ENCODE results near the gene FLT3LG.
"Not testable (repeated sequence)": the region's sequence is repeated elsewhere in the genome, so short reads cannot be mapped to it uniquely, and the experiment has no call there.

Gene FLT3LG

DNA sequence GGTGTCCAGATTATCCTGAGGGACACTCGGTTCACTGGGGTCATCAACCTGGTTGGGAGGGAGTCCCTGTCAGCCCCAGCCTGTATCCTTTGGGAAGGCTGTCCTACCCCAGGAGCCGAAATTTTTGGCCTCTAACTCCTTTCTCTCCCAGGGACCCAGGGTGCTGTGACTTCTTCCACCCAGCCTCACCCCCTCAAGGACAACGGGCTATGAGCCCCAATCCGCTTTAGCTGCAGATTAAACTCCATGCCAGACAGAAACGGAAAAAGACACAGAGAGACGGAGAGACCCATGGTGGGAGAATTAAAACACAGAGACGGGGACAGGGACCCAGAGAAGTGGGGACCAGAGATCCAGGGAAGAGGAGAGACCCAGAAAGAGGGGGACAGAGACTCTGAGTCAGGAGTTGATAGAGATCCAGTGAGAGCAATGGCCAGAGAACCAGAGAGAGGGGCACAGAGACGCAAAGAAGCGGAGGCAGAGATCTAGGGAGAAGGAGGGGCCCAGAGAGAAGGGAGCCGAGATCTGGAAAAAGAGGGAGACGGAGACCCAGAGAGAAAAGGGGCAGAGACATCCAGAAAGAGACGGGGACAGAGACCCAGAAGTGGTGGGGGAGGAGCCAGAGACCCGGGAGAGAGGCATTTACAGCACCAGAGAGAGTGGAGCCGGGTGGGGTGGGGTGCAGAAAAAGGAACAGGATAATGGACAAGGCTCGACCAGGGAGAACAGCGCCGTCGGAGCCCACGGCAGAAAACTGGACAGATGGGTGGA, 33.4 kb upstream of the FLT3LG start:
- no peak for DNase-seq (ENCODE audit: low read depth)

DNA sequence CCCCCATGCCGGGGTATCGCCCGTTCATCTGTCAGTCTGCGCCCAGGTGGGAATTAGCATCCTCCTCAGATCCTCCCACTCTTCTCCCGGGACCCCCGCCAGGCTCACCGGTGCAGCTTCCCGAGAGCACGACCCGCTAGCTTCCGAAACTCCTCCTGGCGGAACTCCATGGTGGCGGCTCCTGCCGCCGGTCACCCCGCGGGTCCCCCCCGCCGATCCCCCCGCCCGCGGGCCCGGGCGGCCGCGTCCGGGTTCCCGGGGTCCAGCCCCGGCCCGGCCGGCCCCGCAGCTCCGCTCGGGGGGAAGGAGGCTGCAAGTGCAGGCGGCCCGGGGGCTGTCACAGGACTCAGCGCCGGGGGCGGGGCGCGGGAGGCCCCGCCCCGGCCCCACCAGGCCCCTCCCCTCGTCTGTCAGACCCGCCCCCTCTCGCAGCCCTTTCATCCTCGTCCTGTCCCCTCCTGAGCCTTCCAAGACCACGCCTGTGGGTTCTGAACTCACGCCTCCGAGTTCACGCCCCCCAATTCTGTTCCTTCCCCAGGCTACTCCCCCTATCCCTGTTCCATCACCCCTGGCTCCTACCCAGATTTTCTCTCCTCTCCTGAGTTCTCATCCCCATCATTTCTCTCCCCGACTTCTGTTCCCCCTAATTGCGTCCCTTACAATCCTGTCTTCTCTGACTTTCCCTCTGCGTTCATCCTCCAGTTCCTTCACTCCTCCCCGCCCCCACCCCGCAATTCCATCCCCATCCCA, 32.6 kb upstream of the FLT3LG start, which contains the start of gene SLC17A7:
SLC17A7 (minus strand) TSS at position 318 of the 750 bp plus-strand sequence; CDS start at position 170, 148 bp downstream.
- DNase-seq (ENCODE audit: low read depth), result peak; percentile 36

DNA sequence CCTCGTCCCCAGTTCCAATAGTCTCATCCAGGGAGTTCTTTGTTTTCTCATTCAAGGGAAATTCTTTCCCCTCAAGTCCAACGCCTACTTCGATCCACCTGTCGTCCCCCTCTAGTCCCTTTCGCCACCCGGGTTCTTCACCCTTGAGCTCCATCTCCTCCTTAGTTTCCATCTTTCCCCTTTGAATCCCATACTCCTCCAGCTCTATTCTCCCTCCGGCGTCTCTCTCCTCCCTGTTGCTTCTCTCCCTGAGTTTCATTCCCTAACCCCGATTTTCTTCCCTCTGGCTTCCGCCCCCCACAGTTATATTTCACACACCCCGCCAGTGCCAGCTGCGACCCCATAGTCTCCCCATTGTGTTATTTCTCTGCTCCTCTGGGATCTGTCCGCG, 32.1 kb upstream of the FLT3LG start:
- DNase-seq (ENCODE audit: low read depth), result no peak

DNA sequence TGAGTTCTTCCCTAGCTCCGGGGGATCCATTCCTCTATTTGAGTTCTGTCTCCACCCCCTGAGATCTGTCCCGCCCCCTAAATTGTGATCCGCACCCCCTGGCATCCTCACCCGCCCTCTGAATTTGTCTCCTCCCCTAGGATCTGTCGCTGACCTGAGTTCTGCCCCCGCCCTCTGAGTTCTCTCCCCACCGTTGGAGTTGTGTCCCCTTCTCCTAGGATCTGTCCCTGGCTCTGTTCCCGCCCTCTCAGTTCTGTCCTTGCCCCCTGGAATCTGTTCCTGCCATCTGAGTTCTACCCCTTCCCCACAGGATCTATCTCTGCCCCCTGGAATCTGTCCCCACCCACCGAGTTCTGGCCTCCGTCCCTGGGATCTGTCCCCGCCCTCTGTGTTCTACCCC, 31.7 kb upstream of the FLT3LG start:
- no peak for DNase-seq (ENCODE audit: low read depth)

DNA sequence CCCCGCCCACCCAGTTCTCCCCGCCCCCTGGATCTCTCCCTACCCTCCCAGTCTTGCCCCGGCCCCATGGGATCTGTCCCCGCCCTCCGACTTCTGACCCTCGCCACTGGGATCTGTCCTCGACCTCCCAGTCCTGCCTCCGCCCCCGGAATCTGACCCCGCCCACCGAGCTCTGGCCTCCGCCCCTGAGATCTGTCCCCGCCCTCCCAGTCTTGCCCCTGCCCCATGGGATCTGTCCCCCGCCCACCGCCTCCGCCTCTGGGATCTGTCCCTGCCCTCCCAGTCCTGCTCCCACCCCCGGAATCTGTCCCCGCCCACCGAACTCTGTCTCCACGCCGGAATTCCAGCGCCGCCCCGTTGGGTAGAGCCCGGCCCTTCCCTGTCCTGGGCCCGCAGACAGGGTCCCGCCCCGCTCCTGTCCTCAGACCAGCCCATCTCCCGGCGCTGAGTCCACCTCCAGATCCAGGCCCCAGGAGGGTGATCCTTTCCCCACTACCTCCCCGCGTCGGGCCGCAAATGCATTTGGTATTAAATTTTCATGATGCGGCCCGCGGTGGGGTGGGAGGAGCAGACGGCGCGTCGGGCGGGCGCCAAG, 31.1 kb upstream of the FLT3LG start:
- peak; percentile 87 for DNase-seq (ENCODE audit: low read depth)

DNA sequence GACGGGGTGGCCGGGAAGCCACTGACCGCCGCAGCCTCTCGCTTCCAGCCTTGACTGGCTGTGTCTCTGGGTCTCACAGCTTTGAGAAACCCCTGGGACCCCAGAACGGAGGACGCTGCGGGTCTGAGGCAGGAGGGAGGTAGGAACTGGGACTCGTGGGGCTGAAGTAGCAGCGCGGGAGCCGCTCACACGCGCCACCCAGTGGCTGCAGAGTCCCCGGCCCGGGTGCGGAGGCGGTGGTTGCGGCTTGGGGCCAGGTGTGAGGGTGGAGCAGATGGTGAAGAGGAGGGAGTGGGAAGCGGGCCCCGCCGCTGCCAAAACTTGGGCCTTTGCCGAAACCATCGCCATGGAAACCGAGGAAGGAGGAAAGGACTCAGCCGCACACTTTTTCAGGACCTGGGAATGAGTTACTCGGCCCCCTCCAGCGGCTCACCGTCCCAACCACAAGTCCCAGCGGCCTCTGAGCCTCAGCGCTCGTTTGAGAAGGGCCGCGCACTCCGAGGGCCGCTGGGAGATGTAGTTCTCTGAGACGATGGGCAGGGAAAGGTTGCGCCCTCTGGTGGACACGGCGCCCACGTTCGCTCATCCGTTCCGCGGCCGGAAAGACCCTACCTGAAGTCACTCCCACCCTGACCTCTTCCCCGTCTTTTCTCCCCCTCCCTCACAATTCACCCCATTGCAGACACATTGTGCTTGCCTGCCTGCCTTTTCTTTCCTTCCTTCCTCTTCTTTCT, 30.5 kb upstream of the FLT3LG start:
- DNase-seq (ENCODE audit: low read depth), result peak; percentile 94

DNA sequence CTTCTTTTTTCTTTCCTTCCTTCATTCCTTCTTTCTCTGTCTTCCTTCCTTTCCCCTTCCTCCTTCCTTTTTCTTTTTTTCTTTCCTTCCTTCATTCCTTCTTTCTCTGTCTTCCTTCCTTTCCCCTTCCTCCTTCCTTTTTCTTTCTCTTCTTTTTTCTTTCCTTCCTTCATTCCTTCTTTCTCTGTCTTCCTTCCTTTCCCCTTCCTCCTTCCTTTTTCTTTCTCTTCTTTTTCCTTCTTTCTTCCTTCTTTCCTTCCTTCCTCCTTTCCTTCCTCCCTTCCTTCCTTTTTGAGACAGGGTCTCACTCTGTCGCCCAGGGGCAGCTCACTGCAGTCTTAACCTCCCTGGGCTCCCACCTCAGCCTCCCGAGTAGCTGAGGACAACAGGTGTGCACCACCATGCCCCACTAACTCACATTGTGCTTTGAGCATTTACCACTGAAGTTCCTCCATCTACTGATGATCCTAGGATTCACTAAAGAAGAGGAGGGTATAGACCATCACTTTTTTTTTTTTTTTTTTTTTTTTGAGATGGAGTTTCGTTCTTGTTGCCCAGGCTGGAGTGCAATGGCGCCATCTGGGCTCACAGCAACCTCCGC, 29.8 kb upstream of the FLT3LG start:
- not testable (repeated sequence) for DNase-seq (ENCODE audit: low read depth)

DNA sequence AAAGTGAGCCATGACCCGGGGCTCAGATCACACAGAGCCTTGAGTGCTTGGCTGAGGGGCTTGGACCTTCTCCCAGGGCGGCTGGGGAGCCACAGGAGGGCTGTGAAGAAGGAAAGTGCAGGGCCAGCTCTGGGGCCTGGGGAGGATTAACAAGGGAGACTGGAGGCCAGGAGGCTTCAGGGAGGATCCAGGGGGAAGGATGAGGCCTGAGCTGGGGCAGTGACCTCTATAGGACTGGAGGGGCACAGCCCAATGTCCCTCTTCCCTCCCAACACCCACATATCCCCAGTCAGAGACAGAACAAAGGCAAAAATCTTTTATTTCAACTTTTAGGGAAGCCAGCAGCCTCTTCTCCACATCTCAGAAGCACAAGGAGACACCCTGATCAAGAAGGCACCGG, 28.0 kb upstream of the FLT3LG start:
- DNase-seq (ENCODE audit: low read depth), result no peak

DNA sequence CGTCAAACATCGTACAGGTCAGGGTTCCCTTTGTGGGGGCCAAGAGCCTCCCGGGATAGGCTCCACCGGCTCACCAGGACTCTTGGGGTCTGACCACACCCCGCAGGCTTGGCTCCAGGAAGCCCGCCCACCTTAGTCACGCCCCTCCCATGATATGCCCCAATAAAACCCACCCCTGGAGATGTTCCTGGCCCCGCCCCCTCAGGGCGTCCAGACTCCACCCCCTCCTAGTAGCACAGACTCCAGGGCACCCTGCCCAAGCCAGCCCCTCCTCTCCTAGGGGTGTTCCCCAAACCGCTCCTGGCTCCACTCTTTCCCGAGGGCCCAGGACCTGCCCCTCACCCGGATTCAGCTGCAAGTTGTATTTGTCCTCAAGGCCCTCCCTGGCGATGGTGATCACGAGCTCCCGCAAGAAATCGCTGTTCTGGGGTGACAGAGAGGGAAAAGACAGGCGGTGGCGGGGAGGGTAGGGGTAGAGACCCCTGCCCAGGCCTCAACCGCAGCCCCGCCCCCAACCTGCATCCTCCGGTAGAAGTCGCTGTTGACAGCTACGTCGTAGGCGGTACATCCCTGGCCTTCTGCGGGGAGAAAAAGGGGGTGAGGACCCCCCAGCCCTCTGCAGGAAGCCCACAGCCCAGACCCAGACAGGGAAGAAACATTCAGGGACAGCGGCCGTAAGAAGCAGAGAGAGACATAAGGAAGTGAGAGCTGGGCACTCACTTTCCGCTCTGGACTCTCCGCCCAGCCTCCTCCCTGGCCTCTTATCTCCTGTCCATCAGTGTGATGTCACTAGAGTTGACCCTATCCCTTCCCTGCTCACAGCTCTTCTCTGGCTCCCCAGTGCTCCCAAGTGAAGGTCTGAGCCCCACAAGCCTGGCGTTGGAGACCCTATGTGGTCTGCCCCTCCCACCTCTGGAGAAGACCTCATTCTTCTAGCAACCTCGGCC, 26.3 kb upstream of the FLT3LG start:
- peak; percentile 62 for DNase-seq (ENCODE audit: low read depth)

DNA sequence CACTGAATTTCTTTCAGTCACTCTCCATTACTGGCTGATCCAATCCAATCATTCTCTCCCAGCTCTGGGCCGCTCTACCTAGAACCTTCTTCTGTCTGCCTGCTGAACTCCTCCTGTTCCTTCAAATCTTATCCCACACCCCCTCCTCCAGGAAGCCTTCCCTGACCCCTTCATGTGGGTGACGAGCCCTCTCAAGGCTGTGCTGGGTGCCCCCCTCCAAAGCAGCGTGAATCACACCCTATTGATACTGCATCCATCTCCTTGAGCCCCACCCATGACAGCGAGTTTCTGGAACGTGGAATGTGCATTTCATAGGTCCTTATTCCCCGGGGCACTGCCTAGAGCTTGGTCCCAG, 25.6 kb upstream of the FLT3LG start:
- DNase-seq (ENCODE audit: low read depth), result no peak

DNA sequence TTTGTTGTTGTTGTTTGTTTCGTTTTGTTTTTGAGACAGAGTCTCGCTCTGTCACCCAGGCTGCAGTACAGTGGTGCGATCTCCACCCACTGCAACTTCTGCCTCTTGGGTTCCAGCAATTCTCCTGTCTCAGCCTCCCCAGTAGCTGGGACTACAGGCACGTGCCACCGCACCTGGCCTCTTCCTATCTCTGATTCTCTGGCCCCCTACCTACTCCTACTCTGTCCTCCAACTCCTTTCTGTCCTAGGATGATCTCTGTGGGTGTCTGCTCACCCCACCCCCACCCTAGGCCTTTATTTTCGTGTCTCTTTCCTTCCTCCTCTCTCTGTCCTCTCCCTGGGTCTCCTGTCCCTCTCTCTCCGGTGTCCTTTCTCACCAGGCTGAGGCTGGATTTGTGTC, 23.6 kb upstream of the FLT3LG start:
- no peak for DNase-seq (ENCODE audit: low read depth)

DNA sequence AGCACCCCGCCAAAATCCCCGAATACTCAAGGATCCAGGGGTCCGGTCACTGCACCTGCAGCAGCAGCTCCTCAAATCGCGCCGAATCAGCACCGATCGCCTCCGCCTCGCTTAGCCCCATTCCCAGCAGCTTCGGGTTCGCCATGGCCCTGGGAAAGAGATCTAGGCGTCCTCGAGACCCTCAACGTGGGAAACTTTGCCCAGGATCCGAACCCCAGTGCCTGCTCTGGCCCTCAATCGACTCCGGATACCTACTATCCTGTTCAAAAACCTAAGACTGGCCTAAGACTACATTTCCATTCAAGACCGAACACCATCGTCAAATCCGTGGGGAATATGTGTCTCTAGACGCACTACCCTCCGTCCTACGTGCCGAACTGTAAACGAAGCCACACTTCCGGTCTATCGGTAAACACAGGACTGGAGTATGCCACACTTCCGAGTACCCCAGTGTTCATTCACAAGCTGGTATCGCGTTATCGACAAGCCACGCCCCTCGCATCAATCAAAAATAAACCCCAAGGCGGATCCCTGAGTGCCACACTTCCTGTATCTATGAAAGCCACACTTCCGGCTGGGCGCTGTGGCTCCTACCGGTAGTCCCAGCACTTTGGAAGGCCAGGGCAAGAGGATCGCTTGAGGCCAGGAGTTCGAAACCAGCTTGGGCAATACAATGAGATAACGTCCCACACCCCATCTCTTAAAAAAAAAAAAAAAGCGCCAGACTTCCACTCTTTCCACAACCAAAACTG, 22.4 kb upstream of the FLT3LG start, which contains the start of gene PIH1D1:
PIH1D1 (minus strand) TSS at position 385 of the 752 bp plus-strand sequence; CDS start at position 145, 240 bp downstream.
- DNase-seq (ENCODE audit: low read depth), result peak; percentile 99

DNA sequence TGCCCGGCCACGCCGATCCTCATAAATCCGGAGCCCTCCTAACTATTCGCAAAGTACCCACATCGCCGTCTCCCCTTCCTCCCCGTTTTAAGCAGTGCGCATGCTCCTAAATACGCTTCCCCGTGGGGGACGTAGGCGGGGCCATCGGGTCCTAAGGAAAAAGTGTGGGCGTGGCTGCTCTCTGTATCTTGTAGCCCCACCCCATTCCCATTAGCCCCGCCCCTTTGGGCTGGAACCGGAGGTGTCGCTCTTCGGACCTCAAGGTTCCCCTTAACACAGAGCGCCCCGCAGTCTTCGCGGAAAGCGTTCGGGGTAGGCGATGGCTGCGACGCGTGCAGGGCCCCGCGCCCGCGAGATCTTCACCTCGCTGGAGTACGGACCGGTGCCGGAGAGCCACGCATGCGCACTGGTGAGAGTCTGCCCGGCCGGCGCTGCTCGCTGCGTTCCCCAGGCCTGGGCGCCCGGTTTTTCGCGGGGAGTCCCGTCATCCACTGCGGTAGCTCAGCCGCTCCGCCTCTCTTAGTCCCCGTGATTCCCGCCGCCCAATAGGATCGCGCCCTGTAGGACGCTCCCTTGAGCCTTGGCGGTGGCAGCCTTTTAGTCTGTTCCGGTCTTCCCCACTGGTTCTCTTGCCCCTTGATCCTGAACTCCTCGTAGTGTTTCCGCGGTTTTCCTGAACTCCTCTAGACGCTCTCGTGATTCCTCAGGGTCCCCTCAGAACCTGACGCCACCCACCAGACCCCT, 20.8 kb upstream of the FLT3LG start, which contains the start of gene ALDH16A1:
ALDH16A1 (plus strand) TSS at position 213 of the 744 bp plus-strand sequence; CDS start at position 320, 107 bp downstream.
- DNase-seq (ENCODE audit: low read depth), result peak; percentile 99

DNA sequence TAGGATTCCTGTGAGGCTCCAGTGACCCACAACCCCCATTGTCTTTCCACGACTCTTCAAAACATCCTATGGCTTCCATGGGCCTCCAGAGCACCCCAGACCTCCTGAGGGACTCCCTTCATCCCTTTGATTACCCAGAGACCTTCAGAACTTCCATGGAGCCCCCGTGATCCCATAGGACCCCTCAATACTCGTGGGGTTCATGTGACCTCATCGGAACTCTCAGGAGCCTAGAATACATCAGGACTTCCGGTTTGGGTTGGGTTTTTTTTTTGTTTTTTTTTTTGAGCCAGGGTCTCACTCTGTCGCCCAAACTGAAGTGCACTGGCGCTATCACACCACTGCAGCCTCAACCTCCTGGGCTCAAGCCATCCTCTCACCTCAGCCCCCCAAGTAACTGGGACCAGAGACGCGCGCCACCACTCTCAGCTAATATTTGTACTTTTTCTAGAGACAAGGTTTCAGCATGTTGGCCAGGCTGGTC, 20.2 kb upstream of the FLT3LG start:
- peak; percentile 37 for DNase-seq (ENCODE audit: low read depth)

DNA sequence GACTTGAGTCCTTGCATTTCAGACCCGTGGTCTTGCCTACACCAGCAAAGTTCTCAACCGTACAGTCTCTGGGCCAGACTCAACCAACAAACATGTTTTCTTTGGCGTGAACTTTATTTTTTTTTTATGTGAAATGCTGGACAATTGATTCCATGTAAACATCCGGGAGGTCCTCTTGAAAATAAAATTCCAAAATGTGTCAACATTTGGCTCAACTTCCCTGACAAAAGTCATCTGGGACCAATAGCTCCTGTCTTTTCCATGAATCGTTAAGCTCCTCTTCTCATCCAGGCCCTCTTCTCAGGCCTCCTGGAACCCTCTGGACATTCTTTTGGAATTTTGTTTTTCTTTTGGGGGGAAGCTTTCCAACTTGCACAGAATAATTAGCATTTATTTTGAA, 18.2 kb upstream of the FLT3LG start:
- no peak for DNase-seq (ENCODE audit: low read depth)

DNA sequence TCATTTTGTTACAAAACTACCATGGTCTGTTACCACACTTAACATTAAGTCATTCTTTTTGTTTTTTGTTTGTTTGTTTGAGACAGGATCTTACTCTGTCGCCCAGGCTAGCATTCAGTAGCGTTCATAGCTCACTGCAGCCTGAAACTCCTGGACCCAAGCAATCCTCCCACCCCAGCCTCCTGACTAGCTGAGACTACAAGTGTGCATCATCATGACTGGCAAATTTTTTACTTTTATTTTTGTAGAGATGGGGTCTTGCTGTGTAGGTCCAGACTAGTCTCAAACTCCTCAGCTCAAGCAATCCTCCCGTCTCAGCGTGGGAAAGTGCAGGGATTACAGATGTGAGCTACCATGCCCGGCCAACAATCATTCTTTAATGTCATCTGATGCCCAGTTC, 17.7 kb upstream of the FLT3LG start:
- DNase-seq (ENCODE audit: low read depth), result no peak

DNA sequence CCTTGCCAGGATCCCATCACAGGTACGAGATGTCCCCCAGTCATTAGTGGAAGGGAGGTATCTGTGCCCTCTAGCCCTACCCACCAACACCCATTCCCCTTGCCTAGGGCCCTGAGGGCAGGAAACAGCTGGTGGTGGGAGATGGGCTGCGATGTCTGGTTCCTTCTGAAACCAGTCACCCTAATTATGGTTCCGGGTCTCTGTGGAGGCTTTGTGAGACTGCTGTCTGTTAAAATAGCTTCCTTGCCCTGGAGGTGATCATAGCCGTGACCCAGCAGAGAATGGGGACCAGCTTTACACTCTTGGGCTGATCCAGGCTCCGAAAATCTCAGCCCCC, 15.5 kb upstream of the FLT3LG start:
- no peak for DNase-seq (ENCODE audit: low read depth)

DNA sequence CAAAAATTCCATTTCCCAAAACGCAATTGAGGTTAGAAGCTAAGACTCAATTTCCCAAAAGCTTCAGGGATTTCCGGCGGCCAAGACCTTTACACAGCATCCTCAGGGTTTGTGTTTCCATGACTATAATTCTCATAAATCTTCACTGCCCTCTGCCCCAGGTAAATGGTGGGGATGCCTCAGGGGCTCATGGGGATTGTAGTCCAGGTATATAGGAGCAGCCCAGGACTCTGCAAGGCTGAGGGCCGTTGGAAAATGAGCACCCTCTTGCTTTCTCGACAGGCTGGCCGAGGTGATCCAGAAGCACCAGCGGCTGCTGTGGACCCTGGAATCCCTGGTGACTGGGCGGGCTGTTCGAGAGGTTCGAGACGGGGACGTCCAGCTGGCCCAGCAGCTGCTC, 14.6 kb upstream of the FLT3LG start:
- no peak for DNase-seq (ENCODE audit: low read depth)

DNA sequence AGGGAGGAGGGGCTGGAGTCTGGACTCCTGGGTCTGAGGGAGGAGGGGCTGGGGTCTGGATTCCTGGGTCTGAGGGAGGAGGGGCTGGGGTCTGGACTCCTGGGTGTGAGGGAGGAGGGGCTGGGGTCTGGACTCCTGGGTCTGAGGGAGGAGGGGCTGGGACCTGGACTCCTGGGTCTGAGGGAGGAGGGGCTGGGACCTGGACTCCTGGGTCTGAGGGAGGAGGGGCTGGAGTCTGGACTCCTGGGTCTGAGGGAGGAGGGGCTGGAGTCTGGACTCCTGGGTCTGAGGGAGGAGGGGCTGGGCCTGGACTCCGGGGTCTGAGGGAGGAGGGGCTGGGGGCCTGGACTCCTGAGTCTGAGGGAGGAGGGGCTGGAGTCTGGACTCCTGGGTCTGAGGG, 12.9 kb upstream of the FLT3LG start:
- DNase-seq (ENCODE audit: low read depth), result not testable (repeated sequence)
